Measurements from ENCODE around the gene CASR.

Gene CASR

GRCh38 chr3:122299872-122300460, 116.5 kb downstream of the CASR start:
- DNase-seq (ENCODE audit: extremely low read depth in 1 of 2, low read depth in 1 of 2): peak in 1 of 2 donors; percentile 5

DNA sequence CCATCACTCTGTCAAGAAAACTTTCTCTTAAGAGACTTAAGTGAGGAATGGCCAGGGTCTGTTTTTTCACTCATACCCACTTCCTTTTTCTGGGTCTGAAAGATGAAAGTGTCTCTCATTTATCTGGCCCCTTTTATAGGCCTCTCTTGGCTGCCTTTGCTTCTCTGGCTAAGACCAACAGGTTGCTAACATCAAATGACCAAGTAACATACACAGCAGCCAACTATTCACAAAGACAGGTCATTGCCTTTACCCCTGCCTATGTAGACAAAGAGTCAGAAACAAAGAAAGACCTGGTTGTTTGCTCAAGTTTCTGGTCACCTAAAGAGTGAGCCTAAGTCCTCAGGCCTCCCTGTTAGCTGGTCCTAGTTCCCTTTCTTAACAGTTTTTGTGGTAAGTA, 117.6 kb downstream of the CASR start:
- no peak for DNase-seq (ENCODE audit: extremely low read depth in 1 of 2, low read depth in 1 of 2)

DNA sequence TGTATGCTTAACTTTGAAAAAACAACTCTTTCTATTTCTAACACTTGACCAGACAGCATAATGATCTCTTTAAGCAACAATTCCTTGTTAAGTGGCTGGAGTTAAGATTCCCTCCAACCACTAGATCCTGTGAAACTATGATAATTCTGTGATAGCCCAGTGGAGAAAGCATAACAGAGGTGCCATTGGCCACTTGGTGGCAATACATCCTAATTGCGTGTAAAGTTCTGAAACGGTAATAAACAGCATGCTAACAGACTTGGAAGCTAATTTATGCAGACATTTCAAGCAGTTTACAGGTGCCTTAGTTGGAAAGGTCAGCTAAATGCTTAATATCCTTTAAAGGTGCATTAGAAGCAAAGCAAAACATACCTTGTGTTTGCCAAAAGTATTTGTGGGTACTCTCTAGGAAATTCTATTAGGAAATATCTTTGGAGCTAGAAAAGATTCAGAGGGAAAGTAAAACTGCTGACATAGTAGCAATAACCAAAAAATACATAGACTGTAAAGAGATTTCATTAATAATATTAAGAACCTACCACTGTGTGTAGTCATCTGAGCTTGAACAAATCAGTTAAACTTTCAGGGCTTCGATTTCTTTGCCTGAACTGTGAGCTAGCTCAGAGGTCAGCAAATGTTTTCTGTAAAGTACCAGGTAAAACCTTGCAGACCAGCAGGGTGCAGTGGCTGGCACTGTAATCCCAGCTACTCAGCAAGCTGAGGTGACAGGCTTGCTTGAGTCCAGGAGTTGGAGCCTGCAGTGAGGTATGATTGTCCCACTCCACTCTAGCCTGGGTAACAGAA, 122.6 kb downstream of the CASR start:
- no peak for DNase-seq (ENCODE audit: extremely low read depth in 1 of 2, low read depth in 1 of 2)

DNA sequence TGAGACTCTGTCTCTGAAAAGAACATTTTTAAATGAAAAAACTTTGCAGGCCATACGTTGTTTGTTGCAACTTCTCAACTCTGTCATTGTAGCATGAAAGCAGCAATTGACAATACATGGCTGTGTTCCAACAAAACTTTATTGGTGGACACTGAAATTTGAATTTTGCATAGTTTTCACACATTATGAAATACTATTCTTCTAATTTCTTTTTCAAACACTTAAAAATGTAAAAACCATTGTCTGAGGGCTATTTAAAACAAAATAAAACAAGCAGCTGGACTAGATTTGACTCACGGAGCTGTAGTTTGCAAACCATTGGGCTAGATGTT, 123.1 kb downstream of the CASR start:
- DNase-seq (ENCODE audit: extremely low read depth in 1 of 2, low read depth in 1 of 2): no peak

DNA sequence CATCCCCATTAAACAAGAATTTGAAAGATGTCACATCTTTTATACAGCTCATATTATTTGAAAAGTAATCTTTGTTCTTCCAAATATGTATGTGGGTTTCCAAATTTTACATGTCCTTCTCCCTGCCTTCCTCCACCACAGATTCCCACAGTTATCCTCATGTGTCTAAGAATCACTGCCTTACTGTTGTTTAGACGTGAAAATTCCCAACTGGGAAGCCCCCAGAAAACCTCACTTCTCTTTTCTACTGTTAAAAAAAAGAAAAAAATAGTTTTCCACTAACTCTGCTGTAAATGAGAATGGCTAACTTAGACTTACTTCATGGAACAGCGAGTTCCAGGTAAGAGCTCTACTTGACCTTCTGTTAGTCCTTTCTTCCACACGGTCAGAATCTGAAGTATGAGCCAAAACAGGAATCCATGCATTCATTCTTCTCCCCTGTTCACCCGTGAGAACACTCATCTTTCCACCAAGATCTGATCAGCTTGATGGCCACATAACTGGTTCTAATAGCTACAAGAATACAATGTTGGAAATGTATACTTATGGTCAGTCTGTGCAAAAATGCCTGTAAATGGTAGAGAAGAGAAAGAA, 123.7 kb downstream of the CASR start:
- DNase-seq (ENCODE audit: extremely low read depth in 1 of 2, low read depth in 1 of 2): no peak

- no peak for DNase-seq (ENCODE audit: extremely low read depth in 1 of 2, low read depth in 1 of 2)
Observed at GRCh38 chr3:122307976-122308375, 124.5 kb downstream of the CASR start.

DNA sequence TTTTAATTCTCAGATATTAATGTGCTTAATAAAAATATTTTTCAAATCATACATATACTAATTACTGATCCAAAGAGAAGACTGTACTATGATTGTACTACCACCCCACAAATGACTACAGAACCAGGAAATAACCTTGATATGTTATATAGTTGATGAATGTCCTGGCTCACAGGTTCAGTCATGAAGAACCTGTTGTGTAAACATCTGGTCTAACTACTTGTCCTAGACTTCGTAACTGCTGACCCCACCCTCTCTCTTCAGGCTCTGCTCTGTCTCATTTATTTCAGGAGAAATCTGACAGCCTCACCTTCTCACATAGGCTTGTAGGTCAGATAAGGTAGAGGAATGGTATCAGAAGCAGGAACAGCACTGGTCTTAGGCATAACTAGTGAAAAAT, 126.9 kb downstream of the CASR start:
- DNase-seq (ENCODE audit: extremely low read depth in 1 of 2, low read depth in 1 of 2): no peak

DNA sequence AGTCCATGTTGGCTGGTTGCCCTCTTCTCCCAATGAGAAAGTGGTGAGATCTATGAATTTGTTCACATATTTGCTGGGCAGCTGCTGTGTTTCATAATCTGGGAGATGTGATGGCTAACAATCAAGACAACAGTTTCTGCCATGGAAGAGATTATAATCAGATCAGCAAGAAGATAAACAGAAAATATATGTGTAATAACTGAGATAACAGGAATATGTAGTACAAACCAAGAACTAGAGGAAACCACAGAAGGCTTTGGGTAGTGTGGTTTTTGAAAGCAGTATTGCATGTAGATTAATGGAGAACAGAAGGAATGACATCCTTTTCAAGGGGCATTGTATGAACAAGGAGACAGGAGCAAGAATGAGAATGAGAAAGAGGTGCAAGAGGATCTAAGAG, 129.4 kb downstream of the CASR start:
- no peak for DNase-seq (ENCODE audit: extremely low read depth in 1 of 2, low read depth in 1 of 2)

DNA sequence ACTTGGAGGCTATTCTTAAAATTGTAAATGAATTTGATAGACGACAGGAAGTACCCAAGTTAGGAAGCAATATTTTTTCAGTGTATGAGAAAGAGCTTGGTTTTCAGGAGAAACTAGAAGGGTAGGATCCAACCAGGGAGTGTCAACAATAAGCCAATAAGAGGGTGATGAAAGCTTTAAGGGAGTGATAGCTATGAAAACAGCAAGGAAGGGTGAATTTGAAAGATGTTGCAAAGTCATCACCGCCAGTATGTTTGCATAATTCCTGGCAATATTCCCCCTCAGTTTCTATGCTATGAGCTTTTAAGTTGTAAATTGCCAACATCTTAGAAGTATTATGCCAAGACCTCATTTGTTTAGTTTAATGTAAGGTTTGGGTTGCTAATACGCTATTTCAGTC, 129.8 kb downstream of the CASR start:
- no peak for DNase-seq (ENCODE audit: extremely low read depth in 1 of 2, low read depth in 1 of 2)

DNA sequence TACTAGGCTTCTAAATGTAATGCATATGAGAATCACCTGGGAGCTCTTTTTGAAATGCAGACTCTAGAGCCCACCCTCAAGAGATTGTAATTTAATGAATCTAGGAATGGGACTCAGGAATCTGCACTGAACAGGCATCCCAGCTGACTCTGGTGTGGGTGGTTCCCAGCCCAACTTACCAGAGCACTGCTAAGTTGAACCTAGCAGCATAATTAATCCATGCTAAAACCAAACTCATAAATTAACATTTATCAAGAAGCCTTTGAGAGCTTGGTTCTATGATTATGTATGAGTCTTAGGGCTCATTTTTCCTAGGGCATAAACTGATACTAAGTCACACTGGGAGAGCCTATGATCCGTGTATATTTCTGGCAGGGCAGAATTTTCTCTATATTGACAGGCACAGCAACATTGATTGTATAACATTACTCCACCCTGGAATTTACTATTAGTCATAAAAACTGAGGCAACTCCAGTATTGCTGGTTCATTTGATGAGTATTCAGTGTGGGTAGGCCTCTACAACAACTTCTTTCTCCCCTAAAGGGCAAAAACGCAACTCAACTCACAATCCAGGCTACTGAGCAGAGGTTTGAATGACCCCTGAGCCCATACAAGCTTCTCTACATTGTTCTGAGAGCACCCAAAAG, 130.9 kb downstream of the CASR start:
- DNase-seq (ENCODE audit: extremely low read depth in 1 of 2, low read depth in 1 of 2): no peak

DNA sequence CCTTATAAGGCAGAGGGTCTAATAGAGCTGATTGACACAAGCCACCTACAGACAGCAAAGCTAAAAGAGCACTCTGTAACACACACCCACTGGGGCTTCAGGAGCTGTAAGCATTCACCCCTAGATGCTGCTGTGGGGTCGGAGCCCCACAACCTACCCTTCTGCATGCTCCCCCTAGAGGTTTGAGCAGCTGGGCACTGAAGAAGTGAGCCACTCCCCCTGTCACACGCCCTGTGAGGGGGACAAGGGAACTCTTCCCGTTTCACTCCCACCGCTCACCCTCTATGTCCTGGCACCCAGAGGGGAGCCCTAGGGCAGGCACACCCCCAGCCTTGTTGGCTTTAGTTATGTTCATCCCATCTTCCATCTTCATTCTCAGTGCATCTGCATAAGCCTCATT, 132.2 kb downstream of the CASR start:
- DNase-seq (ENCODE audit: extremely low read depth in 1 of 2, low read depth in 1 of 2): no peak

- DNase-seq (ENCODE audit: extremely low read depth in 1 of 2, low read depth in 1 of 2): no peak
Observed at GRCh38 chr3:122316368-122316767, 132.9 kb downstream of the CASR start.

DNA sequence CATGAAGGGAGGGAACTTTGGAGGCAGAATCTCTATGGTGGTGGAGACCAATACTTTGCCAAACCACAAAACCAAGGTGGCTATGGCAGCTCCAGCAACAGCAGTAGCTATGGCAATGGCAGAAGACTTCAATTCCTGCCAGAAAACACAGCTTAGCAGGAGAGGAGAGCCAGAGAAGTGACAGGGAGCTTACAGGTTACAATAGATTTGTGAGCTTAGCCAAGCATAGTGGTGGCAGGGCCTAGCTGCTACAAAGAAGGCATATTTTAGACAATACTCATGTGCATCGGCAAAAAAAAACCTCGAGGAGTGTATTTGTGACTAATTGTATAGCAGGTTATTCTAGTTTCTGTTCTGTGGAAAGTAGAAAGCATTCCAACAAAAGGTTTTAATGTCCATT, 135.2 kb downstream of the CASR start:
- no peak for DNase-seq (ENCODE audit: extremely low read depth in 1 of 2, low read depth in 1 of 2)

DNA sequence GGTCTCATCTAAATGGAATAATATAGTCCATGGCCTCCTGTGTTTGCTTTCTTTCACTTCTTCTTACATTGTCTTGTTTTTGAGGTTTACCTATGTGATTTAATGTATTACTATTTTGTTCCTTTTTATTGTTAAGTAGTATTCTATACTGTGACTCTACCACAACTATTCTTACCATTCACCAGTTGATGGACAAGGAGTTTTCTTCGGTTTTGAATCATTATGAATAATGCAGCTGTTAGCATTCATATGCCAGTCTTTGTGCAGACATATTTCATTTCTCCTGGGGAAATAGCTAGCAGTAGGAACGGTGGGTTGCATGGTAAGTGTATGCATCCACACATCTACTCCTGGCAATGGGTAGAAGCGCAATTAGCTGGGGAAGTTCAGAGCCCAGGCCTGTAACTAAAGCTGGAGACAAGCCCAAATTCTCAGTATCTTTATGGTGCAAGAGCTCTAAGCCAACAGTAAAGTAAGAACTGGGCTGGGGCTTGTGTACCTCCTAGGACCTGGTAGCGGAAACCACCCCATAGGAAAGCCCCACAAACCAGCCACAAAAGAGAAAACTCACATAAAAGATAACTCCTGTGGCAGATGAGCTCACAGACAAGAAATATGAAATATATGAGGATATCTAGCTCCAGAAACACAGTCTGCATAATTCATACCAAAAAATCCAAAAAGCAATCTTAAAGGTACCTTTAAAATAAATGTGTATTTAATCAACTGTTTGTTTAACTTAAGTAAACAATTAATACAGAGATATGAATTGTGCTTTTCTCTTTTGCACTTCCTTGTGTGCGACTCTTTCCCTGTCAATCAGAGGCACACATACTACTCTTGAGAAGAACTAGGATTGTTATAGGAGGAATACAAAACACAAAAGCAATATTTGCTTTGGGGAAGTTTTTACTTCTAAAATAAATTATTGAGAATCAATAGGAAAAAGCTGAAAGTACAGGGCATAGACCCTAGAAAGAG, 138.9 kb downstream of the CASR start:
- DNase-seq (ENCODE audit: extremely low read depth in 1 of 2, low read depth in 1 of 2): no peak

DNA sequence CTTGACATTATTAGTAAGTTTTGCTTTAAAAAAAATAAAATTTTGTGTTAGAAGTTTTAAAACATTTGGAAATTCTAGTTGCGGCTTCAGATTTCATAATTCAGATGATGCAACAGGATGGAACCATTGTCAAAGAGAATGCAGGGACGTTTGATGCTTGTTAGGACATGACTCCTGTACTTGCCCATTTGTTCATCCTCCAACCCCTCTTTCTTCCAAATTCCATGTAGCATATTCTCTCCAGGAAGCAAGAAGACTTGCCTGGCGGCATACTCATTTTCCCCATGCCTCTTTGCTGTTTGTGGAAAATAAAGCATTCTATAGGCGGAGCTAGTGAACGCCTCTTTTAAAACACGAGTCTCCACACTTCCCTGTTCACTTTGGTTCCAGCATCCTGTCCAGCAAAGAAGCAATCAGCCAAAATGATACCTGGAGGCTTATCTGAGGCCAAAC, 141.4 kb downstream of the CASR start, which contains the start of gene CSTA:
Gene CSTA (plus strand): TSS at position 378 of the 453 bp plus-strand sequence. CDS start 45 bp downstream, at position 423.
- DNase-seq (ENCODE audit: extremely low read depth in 1 of 2, low read depth in 1 of 2): no peak

DNA sequence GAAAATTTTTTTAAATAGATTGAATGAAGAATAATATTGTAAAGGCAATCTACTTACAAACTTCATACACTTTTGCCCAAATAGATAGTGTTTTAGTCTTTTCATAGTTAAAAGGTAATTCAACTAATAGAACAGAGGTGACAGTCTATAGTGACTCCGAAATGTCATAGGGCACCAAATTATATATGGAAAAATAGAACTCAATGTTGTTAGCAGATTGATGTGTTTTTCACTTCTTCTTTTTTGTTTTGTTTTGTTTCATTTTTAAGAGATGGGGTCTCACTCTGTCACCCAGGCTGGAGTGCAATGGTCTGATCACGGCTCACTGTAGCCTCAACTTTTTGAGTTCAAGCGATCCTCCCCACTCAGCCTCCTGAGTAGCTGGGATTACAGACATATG, 142.3 kb downstream of the CASR start:
- DNase-seq (ENCODE audit: extremely low read depth in 1 of 2, low read depth in 1 of 2): no peak

GRCh38 chr3:122331886-122332285, 148.4 kb downstream of the CASR start:
- no peak for DNase-seq (ENCODE audit: extremely low read depth in 1 of 2, low read depth in 1 of 2)

DNA sequence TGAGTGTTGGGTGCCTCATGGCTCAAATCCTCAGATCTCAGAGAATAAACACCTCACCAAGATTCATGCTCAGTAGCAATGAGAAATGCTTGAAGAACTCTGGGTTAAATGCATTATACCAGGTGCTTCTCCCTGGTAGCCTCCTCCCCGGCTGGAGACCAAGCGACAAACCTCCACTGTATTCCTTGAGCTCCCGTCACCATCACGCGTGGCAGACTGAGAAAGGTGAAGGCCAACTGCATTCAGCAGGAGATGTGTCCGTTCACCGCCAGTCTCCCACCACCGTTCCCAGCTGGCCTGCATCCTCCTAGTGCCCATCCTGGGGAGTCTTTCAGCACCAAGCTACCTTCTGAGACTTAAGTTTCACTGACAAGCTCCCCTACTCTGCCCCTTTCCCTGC, 149.1 kb downstream of the CASR start:
- DNase-seq (ENCODE audit: extremely low read depth in 1 of 2, low read depth in 1 of 2): no peak
